Measurements from ENCODE around the gene ARHGEF4. TPM values are rescaled to one million over a fixed set of nuclear protein-coding genes. Genes with fewer than 3 reads are reported as not detected.

Gene ARHGEF4
- total RNA-seq, 2 donors from 2014 or later, result 50.3 to 54.7 TPM

GRCh38 chr2:131042148-131042775 lies 205.5 kb downstream of the ARHGEF4 start:
- peaks cover 6% of the 10 kb centered on the region for H3K27me3 Mint-ChIP-seq (ENCODE audit: insufficient read depth)
- TF ChIP-seq, protein P1, sequence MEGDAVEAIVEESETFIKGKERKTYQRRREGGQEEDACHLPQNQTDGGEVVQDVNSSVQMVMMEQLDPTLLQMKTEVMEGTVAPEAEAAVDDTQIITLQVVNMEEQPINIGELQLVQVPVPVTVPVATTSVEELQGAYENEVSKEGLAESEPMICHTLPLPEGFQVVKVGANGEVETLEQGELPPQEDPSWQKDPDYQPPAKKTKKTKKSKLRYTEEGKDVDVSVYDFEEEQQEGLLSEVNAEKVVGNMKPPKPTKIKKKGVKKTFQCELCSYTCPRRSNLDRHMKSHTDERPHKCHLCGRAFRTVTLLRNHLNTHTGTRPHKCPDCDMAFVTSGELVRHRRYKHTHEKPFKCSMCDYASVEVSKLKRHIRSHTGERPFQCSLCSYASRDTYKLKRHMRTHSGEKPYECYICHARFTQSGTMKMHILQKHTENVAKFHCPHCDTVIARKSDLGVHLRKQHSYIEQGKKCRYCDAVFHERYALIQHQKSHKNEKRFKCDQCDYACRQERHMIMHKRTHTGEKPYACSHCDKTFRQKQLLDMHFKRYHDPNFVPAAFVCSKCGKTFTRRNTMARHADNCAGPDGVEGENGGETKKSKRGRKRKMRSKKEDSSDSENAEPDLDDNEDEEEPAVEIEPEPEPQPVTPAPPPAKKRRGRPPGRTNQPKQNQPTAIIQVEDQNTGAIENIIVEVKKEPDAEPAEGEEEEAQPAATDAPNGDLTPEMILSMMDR (conservative IDR thresholded peaks at IDR 0.05), result no peak
- no peak overlapping the region for H3K27ac ChIP-seq (ENCODE audit: low read depth, low read length)

GRCh38 chr2:131043199-131044074 lies 206.7 kb downstream of the ARHGEF4 start:
- Histone ChIP-seq H3K9ac (ENCODE audit: extremely low read depth, low read length, poor library complexity, severe bottlenecking) (no peak overlapping the region), H3K36me3 (ENCODE audit: control insufficient read depth, insufficient read depth, low read length) (peaks cover 49% of the 10 kb centered on the region), H3K4me3 (ENCODE audit: low read length) (no peak overlapping the region), H3K27me3 (ENCODE audit: control insufficient read depth, insufficient read depth, low read length, poor library complexity, severe bottlenecking) (no peaks in the 10 kb centered on the region), H3K9me3 (ENCODE audit: control insufficient read depth, low read length) (no peaks in the 10 kb centered on the region), H3K27ac (ENCODE audit: low read depth, low read length) (no peak overlapping the region), H3K4me1 (ENCODE audit: control insufficient read depth, insufficient read depth, low read length) (no peaks in the 10 kb centered on the region)
- Mint-ChIP-seq H3K4me3 (no peak overlapping the region), H3K27me3 (ENCODE audit: insufficient read depth) (peaks cover 3% of the 10 kb centered on the region), H3K27ac (no peak overlapping the region), H3K36me3 (ENCODE audit: low read depth) (peaks cover 26% of the 10 kb centered on the region), H3K9me3 (no peaks in the 10 kb centered on the region), H3K4me1 (peaks cover 3% of the 10 kb centered on the region)
- TF ChIP-seq, protein P1 (conservative IDR thresholded peaks at IDR 0.05), result no peak
- peak; percentile 35 for DNase-seq
- 92 to 93% methylated on average over 9 to 18 of the region's 18 CpGs for WGBS, 2 experiments (ENCODE audit: insufficient coverage in 1 of 2, insufficient read length in 1 of 2)

More at GRCh38 chr2:131042148-131042775, 205.5 kb downstream of the ARHGEF4 start:
- Mint-ChIP-seq H3K36me3 (ENCODE audit: low read depth) (peaks cover 16% of the 10 kb centered on the region), H3K4me3 (no peak overlapping the region), H3K9me3 (no peaks in the 10 kb centered on the region), H3K27ac (no peak overlapping the region), H3K4me1 (peaks cover 3% of the 10 kb centered on the region)
- Histone ChIP-seq H3K36me3 (ENCODE audit: control insufficient read depth, insufficient read depth, low read length) (peaks cover 38% of the 10 kb centered on the region), H3K27me3 (ENCODE audit: control insufficient read depth, insufficient read depth, low read length, poor library complexity, severe bottlenecking) (no peaks in the 10 kb centered on the region), H3K4me1 (ENCODE audit: control insufficient read depth, insufficient read depth, low read length) (no peaks in the 10 kb centered on the region), H3K9me3 (ENCODE audit: control insufficient read depth, low read length) (no peaks in the 10 kb centered on the region), H3K9ac (ENCODE audit: extremely low read depth, low read length, poor library complexity, severe bottlenecking) (no peak overlapping the region), H3K4me3 (ENCODE audit: low read length) (no peak overlapping the region)
- peak; percentile 52 for DNase-seq
- WGBS, 2 experiments (ENCODE audit: insufficient coverage in 1 of 2, insufficient read length in 1 of 2), result 89 to 100% methylated on average over 5 to 7 of the region's 7 CpGs

GRCh38 chr2:131044075-131044756 lies 207.5 kb downstream of the ARHGEF4 start:
- WGBS, 2 experiments (ENCODE audit: insufficient coverage in 1 of 2, insufficient read length in 1 of 2), result 91% methylated on average over 18 to 24 of the region's 24 CpGs
- H3K27ac ChIP-seq (ENCODE audit: low read depth, low read length), result no peak overlapping the region
- H3K4me3 ChIP-seq (ENCODE audit: low read length), result no peak overlapping the region
- no peak overlapping the region for H3K9ac ChIP-seq (ENCODE audit: extremely low read depth, low read length, poor library complexity, severe bottlenecking)
- Mint-ChIP-seq H3K9me3 (no peaks in the 10 kb centered on the region), H3K4me3 (no peak overlapping the region), H3K36me3 (ENCODE audit: low read depth) (peaks cover 31% of the 10 kb centered on the region), H3K4me1 (peaks cover 3% of the 10 kb centered on the region), H3K27me3 (ENCODE audit: insufficient read depth) (peaks cover under 1% of the 10 kb centered on the region), H3K27ac (no peak overlapping the region)
- TF ChIP-seq, protein P1 (conservative IDR thresholded peaks at IDR 0.05), result no peak
- peaks cover 57% of the 10 kb centered on the region for H3K36me3 ChIP-seq (ENCODE audit: control insufficient read depth, insufficient read depth, low read length)
- H3K27me3 ChIP-seq (ENCODE audit: control insufficient read depth, insufficient read depth, low read length, poor library complexity, severe bottlenecking), result no peaks in the 10 kb centered on the region
- DNase-seq, result peak; percentile 48
- H3K4me1 ChIP-seq (ENCODE audit: control insufficient read depth, insufficient read depth, low read length), result no peaks in the 10 kb centered on the region
- no peaks in the 10 kb centered on the region for H3K9me3 ChIP-seq (ENCODE audit: control insufficient read depth, low read length)
